Endodermal cell (in vitro differentiated cells): ENCODE measurements around the gene USP43. TPM values are rescaled to one million over a fixed set of nuclear protein-coding genes. Genes with fewer than 3 reads are reported as not detected.
"Not testable (repeated sequence)": the region's sequence is repeated elsewhere in the genome, so short reads cannot be mapped to it uniquely, and the experiment has no call there.

Experiments
- DNase-seq: peaks from one replicate; pipeline ENCODE4 v3.0.0-alpha.2; 2017
- H3K27ac ChIP-seq: 2 replicates; pipeline ENCODE4 v1.5.1; 2013; ENCODE audit warnings: mild to moderate bottlenecking, low read depth, low read length, moderate library complexity
- H3K27me3 ChIP-seq: 2 replicates; pipeline ENCODE4 v1.6.1; 2013; ENCODE audit warnings: mild to moderate bottlenecking, low read length, moderate library complexity; ENCODE audit not compliant: insufficient read depth, control insufficient read depth, poor library complexity, severe bottlenecking
- H3K36me3 ChIP-seq: 2 replicates; pipeline ENCODE4 v1.7.0; 2013; ENCODE audit warnings: mild to moderate bottlenecking, low read length, moderate library complexity; ENCODE audit not compliant: control insufficient read depth, insufficient read depth
- H3K4me1 ChIP-seq: one replicate; pipeline ENCODE4 v1.7.0; 2013; ENCODE audit warnings: low read length; ENCODE audit not compliant: control insufficient read depth, insufficient read depth
- H3K4me3 ChIP-seq: 2 replicates; pipeline ENCODE4 v1.5.1; 2013; ENCODE audit warnings: mild to moderate bottlenecking, low read length, moderate library complexity
- H3K9ac ChIP-seq: 2 replicates; pipeline ENCODE4 v1.6.1; 2013; ENCODE audit warnings: mild to moderate bottlenecking, low read length, moderate library complexity; ENCODE audit not compliant: poor library complexity, severe bottlenecking; ENCODE audit errors: extremely low read depth
- H3K9me3 ChIP-seq: 2 replicates; pipeline ENCODE4 v1.6.1; 2013; ENCODE audit warnings: mild to moderate bottlenecking, low read length, moderate library complexity; ENCODE audit not compliant: control insufficient read depth
- H3K27ac Mint-ChIP-seq: 2 replicates; pipeline ENCODE4 v1.8.0; 2020; ENCODE audit warnings: mixed read lengths
- H3K27me3 Mint-ChIP-seq: 2 replicates; pipeline ENCODE4 v1.8.0; 2021; ENCODE audit warnings: mild to moderate bottlenecking, mixed read lengths; ENCODE audit not compliant: insufficient read depth
- H3K36me3 Mint-ChIP-seq: 2 replicates; pipeline ENCODE4 v1.8.0; 2020; ENCODE audit warnings: low read depth, mixed read lengths
- H3K4me1 Mint-ChIP-seq: 2 replicates; pipeline ENCODE4 v1.8.0; 2020; ENCODE audit warnings: mixed read lengths
- H3K4me3 Mint-ChIP-seq: 2 replicates; pipeline ENCODE4 v1.8.0; 2020; ENCODE audit warnings: mild to moderate bottlenecking, moderate library complexity, mixed read lengths
- H3K9me3 Mint-ChIP-seq: 2 replicates; pipeline ENCODE4 v1.8.0; 2020; ENCODE audit warnings: mild to moderate bottlenecking, mixed read lengths
- WGBS, 2 experiments: methylation state at CpG; one replicate each; pipeline versions ENCODE4 v1.1.5 to v1.1.7; 2013; ENCODE audit warnings: missing lambda C conversion rate in 2 of 2, mixed read lengths in 1 of 2; ENCODE audit not compliant: insufficient coverage in 1 of 2, insufficient read length in 1 of 2; 5-methylcytosine and 5-hydroxymethylcytosine counted together
- total RNA-seq, 2 donors: library from RNA; stranded (reverse); fragmentation: NEBNext Ultra II Directional in 1 of 2; extraction: Animal tissue kit (Norgen Biotek cat#: 25700) in 1 of 2; gene quantifications; 2 replicates in 1 of 2; 3 replicates in 1 of 2; pipeline ENCODE4 v1.2.1, GENCODE V29; 2021
- TF ChIP-seq, protein P1 (sequence below): fragments of 200-600 bp; sonication (generic); conservative IDR thresholded peaks from 2 replicates; pipeline ENCODE4 v1.5.0; 2021; ENCODE audit warnings: antibody characterized with exemption, mild to moderate bottlenecking

Gene USP43
- total RNA-seq, 2 donors from 2014 or later, result 8.6 to 12.6 TPM

DNA sequence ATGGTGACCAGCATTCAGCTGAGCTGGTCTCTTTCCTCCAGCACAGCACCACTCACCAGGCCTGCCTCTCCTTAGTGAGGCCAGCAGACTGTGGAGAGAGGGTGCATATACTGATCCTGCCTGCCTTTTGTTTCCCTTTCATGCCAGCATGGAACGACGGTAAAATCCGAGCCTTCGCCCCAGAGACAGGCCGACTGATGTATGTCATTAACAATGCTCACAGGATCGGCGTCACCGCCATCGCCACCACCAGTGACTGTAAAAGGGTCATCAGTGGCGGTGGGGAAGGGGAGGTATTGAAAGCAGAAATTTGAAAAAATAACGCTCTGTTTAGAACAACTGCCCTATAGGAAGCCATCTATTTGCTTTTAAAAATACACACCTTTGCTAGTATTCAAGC, 12.6 kb upstream of the USP43 start:
- no peaks in the 10 kb centered on the region for H3K36me3 ChIP-seq
- Mint-ChIP-seq H3K4me3 (no peak overlapping the region), H3K9me3 (no peaks in the 10 kb centered on the region), H3K27me3 (peaks cover 15% of the 10 kb centered on the region), H3K36me3 (no peaks in the 10 kb centered on the region), H3K4me1 (no peaks in the 10 kb centered on the region), H3K27ac (no peak overlapping the region)
- no peak overlapping the region for H3K9ac ChIP-seq
- H3K27ac ChIP-seq, result no peak overlapping the region
- 94 to 99% methylated on average over 10 to 11 of the region's 11 CpGs for WGBS, 2 experiments
- no peak overlapping the region for H3K4me3 ChIP-seq
- DNase-seq, result no peak
- peaks cover 5% of the 10 kb centered on the region for H3K27me3 ChIP-seq
- TF ChIP-seq, protein P1, sequence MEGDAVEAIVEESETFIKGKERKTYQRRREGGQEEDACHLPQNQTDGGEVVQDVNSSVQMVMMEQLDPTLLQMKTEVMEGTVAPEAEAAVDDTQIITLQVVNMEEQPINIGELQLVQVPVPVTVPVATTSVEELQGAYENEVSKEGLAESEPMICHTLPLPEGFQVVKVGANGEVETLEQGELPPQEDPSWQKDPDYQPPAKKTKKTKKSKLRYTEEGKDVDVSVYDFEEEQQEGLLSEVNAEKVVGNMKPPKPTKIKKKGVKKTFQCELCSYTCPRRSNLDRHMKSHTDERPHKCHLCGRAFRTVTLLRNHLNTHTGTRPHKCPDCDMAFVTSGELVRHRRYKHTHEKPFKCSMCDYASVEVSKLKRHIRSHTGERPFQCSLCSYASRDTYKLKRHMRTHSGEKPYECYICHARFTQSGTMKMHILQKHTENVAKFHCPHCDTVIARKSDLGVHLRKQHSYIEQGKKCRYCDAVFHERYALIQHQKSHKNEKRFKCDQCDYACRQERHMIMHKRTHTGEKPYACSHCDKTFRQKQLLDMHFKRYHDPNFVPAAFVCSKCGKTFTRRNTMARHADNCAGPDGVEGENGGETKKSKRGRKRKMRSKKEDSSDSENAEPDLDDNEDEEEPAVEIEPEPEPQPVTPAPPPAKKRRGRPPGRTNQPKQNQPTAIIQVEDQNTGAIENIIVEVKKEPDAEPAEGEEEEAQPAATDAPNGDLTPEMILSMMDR, result no peak
- no peaks in the 10 kb centered on the region for H3K9me3 ChIP-seq
- H3K4me1 ChIP-seq, result no peaks in the 10 kb centered on the region

DNA sequence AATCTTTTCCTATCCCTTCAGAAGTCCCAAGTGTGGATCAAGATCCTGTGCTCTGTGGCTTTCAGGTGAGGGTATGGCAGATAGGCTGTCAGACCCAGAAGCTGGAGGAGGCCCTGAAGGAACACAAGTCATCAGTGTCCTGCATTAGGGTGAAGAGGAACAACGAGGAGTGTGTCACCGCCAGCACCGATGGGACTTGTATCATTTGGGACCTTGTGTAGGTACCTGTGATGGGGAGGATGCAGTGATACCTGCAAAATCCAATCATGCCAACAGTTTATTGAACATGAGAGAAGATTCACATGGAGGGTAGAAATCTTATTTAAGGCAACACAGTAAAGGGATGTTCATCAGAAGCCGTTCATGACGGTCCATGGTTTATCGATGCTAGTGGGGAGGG, 10.0 kb upstream of the USP43 start:
- 94 to 100% methylated on average over 6 of the region's 6 CpGs for WGBS, 2 experiments
- H3K9me3 Mint-ChIP-seq, result no peaks in the 10 kb centered on the region
- no peak overlapping the region for H3K27ac Mint-ChIP-seq
- H3K36me3 Mint-ChIP-seq, result no peaks in the 10 kb centered on the region
- TF ChIP-seq, protein P1, result no peak
- Histone ChIP-seq H3K4me3 (no peak overlapping the region), H3K9me3 (no peaks in the 10 kb centered on the region), H3K9ac (no peak overlapping the region), H3K27ac (no peak overlapping the region), H3K4me1 (no peaks in the 10 kb centered on the region), H3K36me3 (no peaks in the 10 kb centered on the region), H3K27me3 (peaks cover 5% of the 10 kb centered on the region)
- no peak overlapping the region for H3K4me3 Mint-ChIP-seq
- H3K27me3 Mint-ChIP-seq, result peaks cover 8% of the 10 kb centered on the region
- peak; percentile 20 for DNase-seq
- H3K4me1 Mint-ChIP-seq, result no peaks in the 10 kb centered on the region

DNA sequence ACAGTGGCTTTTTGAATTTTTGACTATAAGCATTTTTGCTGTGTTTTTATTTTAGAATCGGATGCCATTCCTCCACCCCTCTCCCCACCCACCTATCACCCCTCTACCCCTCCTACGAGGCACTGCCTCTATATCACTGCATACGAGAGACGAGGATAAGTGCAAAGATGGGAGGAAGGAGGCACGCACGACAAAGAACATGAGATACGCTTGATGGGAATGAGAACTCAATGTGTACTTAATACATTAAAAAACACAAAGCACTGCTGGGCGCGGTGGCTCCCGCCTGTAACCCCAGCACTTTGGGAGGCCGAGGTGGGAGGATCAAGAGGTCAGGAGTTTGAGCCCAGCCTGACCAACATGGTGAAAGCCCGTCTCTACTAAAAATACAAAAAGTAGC, 8.8 kb upstream of the USP43 start:
- no peaks in the 10 kb centered on the region for H3K36me3 Mint-ChIP-seq
- TF ChIP-seq, protein P1, result no peak
- peaks cover under 1% of the 10 kb centered on the region for H3K4me1 Mint-ChIP-seq
- Histone ChIP-seq H3K36me3 (no peaks in the 10 kb centered on the region), H3K4me1 (no peaks in the 10 kb centered on the region), H3K9me3 (no peaks in the 10 kb centered on the region), H3K27me3 (peaks cover 5% of the 10 kb centered on the region), H3K27ac (no peak overlapping the region), H3K9ac (no peak overlapping the region), H3K4me3 (no peak overlapping the region)
- 92 to 96% methylated on average over 4 to 10 of the region's 12 CpGs for WGBS, 2 experiments
- no peaks in the 10 kb centered on the region for H3K9me3 Mint-ChIP-seq
- H3K27ac Mint-ChIP-seq, result no peak overlapping the region
- no peak overlapping the region for H3K4me3 Mint-ChIP-seq
- H3K27me3 Mint-ChIP-seq, result peaks cover 3% of the 10 kb centered on the region
- no peak for DNase-seq

DNA sequence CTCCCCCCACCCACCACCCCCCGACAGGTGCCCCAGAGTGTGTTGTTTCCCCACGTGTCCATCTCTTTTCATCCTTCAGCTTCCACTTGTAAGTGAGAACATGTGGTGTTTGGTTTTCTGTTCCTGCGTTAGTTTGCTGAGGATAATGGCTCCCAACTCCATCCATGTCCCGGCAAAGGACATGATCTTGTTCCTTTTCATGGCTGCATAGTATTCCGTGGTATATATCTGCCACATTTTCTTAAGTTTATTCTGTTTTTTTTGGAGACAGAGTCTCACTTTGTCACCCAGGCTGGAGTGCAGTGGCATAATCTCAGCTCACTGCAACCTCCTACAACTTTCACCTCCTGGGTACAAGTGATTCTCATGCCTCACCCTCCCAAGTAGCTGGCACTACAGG, 4.9 kb upstream of the USP43 start:
- H3K4me1 Mint-ChIP-seq, H3K36me3 ChIP-seq, H3K9ac ChIP-seq, H3K4me3 ChIP-seq, H3K27ac ChIP-seq, H3K9me3 Mint-ChIP-seq, H3K36me3 Mint-ChIP-seq, H3K4me3 Mint-ChIP-seq, H3K9me3 ChIP-seq, H3K27ac Mint-ChIP-seq, H3K4me1 ChIP-seq, H3K27me3 Mint-ChIP-seq, H3K27me3 ChIP-seq: not testable (repeated sequence)
- peak; percentile 5 for DNase-seq
- 85 to 94% methylated on average over 4 to 5 of the region's 5 CpGs for WGBS, 2 experiments
